ENCODE measurements around the gene WHRN. TPM values are rescaled to one million over a fixed set of nuclear protein-coding genes. Genes with fewer than 3 reads are reported as not detected.

WHRN gene
- total and polyA plus RNA-seq, 9 of the 15 experiments (the other 6 are each of a cell fraction or from before 2014, with no cell fraction given) = 0.31 to 14.1 (median 3.0) TPM

DNA sequence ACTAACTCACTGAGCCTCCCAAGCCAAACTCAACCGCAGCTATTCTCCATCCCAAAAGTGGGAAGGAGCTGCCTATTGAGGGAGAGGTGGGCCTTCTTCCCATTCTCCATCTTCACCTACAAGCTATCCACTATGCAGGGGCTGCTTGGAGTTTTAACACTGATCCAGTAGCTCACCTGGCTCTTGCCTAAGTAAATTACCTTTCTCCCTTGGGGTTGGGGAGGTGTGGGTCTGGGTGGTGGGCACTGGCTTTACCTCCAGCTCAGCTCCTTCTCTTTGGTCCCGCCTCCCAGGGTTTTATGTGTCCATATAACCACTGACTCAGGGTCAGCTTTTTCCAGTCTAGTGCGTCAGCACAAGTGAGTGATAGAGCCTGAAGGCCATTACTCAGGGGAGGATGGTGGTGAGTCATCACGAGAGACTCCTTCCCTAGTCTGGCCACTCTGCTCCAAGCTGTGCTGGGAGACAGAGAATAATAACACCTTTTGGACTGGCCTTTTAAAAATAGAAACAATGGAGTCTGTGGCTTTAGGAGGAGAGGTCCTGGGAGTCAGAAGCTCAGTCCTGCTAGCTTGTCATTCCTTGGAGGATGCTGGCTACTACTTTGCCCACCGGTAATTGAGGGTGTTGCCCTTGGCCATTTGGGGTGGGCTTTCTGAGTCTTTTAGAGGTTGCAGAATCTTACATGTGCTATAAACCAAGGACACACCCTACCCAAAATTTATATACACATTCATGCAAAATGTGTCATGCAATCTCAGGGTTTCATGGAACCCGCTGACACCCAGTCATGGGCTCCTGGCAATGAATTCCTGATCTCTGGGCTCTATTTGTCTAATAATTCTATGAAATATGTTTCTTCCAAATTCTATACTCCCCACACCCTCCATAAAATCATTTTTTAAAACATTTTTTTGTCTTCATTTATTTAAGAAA, 46.7 kb upstream of the WHRN start (continued):
- TF ChIP-seq, protein P1, sequence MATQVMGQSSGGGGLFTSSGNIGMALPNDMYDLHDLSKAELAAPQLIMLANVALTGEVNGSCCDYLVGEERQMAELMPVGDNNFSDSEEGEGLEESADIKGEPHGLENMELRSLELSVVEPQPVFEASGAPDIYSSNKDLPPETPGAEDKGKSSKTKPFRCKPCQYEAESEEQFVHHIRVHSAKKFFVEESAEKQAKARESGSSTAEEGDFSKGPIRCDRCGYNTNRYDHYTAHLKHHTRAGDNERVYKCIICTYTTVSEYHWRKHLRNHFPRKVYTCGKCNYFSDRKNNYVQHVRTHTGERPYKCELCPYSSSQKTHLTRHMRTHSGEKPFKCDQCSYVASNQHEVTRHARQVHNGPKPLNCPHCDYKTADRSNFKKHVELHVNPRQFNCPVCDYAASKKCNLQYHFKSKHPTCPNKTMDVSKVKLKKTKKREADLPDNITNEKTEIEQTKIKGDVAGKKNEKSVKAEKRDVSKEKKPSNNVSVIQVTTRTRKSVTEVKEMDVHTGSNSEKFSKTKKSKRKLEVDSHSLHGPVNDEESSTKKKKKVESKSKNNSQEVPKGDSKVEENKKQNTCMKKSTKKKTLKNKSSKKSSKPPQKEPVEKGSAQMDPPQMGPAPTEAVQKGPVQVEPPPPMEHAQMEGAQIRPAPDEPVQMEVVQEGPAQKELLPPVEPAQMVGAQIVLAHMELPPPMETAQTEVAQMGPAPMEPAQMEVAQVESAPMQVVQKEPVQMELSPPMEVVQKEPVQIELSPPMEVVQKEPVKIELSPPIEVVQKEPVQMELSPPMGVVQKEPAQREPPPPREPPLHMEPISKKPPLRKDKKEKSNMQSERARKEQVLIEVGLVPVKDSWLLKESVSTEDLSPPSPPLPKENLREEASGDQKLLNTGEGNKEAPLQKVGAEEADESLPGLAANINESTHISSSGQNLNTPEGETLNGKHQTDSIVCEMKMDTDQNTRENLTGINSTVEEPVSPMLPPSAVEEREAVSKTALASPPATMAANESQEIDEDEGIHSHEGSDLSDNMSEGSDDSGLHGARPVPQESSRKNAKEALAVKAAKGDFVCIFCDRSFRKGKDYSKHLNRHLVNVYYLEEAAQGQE (IDR thresholded peaks at IDR 0.05; ENCODE audit: borderline replicate concordance) = peak; percentile 51
- TF ChIP-seq, protein P1 (CRISPR knock-in tag; IDR thresholded peaks at IDR 0.05; ENCODE audit: low read depth) = no peak
- TF ChIP-seq ZC3H8 (IDR thresholded peaks at IDR 0.05) (no peak), NBN (IDR thresholded peaks at IDR 0.05; ENCODE audit: low read depth) (no peak), CTBP1 (IDR thresholded peaks at IDR 0.05; ENCODE audit: borderline replicate concordance) (peak; percentile 68; the same call in 1 of the 2 replicates), NONO (IDR thresholded peaks at IDR 0.05; ENCODE audit: low read depth in 2 of 2, low read length in 1 of 2) (no peak), SMARCA4 (IDR thresholded peaks at IDR 0.05) (peak; percentile 90), BHLHE40 (IDR thresholded peaks at IDR 0.05; ENCODE audit: low read length) (peak; percentile 50; the same call in 1 of the 2 replicates), ATF1 (CRISPR knock-in tag; IDR thresholded peaks at IDR 0.05) (no peak), ATF1 (tag; IDR thresholded peaks at IDR 0.05) (peak; percentile 64; the same call in 1 of the 2 replicates), C11orf30 (IDR thresholded peaks at IDR 0.05; ENCODE audit: low read depth) (peak; percentile 85), SRSF9 (IDR thresholded peaks at IDR 0.05; ENCODE audit: borderline replicate concordance, low read depth, low read length) (no peak), MTA2 (IDR thresholded peaks at IDR 0.05; ENCODE audit: low read depth) (no peak)
- TF ChIP-seq, protein P2, sequence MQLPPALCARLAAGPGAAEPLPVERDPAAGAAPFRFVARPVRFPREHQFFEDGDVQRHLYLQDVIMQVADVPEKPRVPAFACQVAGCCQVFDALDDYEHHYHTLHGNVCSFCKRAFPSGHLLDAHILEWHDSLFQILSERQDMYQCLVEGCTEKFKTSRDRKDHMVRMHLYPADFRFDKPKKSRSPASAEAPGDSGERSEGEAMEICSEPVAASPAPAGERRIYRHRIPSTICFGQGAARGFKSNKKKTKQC (CRISPR knock-in tag; IDR thresholded peaks at IDR 0.05) = no peak
- TF ChIP-seq, protein P3, sequence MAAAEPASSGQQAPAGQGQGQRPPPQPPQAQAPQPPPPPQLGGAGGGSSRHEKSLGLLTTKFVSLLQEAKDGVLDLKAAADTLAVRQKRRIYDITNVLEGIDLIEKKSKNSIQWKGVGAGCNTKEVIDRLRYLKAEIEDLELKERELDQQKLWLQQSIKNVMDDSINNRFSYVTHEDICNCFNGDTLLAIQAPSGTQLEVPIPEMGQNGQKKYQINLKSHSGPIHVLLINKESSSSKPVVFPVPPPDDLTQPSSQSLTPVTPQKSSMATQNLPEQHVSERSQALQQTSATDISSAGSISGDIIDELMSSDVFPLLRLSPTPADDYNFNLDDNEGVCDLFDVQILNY (CRISPR knock-in tag; IDR thresholded peaks at IDR 0.05) = no peak
- TF ChIP-seq, protein P4, sequence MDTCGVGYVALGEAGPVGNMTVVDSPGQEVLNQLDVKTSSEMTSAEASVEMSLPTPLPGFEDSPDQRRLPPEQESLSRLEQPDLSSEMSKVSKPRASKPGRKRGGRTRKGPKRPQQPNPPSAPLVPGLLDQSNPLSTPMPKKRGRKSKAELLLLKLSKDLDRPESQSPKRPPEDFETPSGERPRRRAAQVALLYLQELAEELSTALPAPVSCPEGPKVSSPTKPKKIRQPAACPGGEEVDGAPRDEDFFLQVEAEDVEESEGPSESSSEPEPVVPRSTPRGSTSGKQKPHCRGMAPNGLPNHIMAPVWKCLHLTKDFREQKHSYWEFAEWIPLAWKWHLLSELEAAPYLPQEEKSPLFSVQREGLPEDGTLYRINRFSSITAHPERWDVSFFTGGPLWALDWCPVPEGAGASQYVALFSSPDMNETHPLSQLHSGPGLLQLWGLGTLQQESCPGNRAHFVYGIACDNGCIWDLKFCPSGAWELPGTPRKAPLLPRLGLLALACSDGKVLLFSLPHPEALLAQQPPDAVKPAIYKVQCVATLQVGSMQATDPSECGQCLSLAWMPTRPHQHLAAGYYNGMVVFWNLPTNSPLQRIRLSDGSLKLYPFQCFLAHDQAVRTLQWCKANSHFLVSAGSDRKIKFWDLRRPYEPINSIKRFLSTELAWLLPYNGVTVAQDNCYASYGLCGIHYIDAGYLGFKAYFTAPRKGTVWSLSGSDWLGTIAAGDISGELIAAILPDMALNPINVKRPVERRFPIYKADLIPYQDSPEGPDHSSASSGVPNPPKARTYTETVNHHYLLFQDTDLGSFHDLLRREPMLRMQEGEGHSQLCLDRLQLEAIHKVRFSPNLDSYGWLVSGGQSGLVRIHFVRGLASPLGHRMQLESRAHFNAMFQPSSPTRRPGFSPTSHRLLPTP (IDR thresholded peaks at IDR 0.05; ENCODE audit: borderline replicate concordance, extremely low read depth, insufficient read length) = no peak

Data from K562 (cell line).